ENCODE data around the gene AMER3. TPM values are rescaled to one million over a fixed set of nuclear protein-coding genes. Genes with fewer than 3 reads are reported as not detected.

The AMER3 gene
- total and polyA plus RNA-seq, 2 of the 8 experiments (the other 6 are each of a cell fraction or from before 2014, with no cell fraction given): 0.15 to 0.19 TPM

DNA sequence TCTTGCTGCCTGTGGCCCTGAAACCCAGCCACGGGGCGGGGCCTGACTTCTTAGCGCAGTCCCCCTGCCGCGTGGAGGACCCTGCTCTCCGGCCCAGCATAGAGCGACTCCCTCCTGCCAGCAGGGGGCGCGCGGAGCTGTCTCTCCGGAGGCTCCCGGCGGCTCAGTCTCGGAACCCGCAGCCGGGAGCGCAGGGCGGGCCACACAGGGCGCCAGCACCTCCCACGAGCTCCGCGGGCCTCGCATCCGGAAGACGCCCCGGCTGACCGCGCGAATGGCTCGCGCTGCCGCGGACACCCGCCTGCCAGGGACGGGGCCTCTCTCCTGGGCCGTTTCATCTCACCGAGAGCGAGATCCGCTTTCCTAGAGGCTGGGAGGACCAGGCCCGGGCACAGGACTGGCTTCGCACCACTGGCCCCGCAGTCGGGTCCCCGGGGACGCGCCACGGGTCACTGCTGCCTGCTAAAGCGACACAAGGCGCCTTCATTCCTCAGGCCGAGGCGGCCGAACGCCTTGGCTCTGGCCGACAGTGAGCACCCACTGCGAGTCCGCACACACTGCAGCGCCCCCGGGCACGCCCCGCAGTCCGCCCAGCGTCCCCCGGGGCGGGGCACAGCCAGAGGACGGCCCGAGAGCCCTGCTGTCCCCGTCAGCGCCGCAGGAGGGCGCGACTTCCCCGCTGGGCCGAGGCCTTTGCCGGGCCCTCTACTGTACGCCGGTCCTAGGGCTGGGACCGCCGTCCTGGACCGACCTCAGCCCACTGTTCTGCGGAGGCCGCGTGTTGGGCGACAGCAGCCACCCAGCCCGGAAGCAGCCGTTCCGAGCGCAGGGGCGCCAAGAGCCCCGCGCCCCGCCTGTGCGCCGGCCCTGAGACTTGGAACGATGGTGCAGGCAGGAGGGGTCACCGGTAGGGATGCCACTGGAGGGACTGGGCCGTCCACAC lies 42.4 kb downstream of the AMER3 start (continued):
- TF ChIP-seq RAD21 (IDR thresholded peaks at IDR 0.05 in 1 of 2, conservative IDR thresholded peaks at IDR 0.05 in 1 of 2; ENCODE audit: low read depth in 2 of 2, low read length in 2 of 2) (peak; percentile 88 to 96), RXRA (IDR thresholded peaks at IDR 0.05; ENCODE audit: insufficient read depth, low read depth, low read length) (no peak)

All from H1 (cell line).